Measurements from ENCODE around the gene CDK5. TPM values are rescaled to one million over a fixed set of nuclear protein-coding genes. Genes with fewer than 3 reads are reported as not detected.
A peak's percentile ranks its signal among the peaks of the same experiment; 100 is the strongest.
"Not testable (repeated sequence)": the region's sequence is repeated elsewhere in the genome, so short reads cannot be mapped to it uniquely, and the experiment has no call there.

Gene CDK5
- polyA plus RNA-seq, 4 donors: 15.8 to 19.0 (median 17.6) TPM

- no peak for DNase-seq (ENCODE audit: low read depth in 4 of 4, low spot score in 3 of 4)
Measured at GRCh38 chr7:151018421-151019129, 39.1 kb downstream of the CDK5 start.

DNA sequence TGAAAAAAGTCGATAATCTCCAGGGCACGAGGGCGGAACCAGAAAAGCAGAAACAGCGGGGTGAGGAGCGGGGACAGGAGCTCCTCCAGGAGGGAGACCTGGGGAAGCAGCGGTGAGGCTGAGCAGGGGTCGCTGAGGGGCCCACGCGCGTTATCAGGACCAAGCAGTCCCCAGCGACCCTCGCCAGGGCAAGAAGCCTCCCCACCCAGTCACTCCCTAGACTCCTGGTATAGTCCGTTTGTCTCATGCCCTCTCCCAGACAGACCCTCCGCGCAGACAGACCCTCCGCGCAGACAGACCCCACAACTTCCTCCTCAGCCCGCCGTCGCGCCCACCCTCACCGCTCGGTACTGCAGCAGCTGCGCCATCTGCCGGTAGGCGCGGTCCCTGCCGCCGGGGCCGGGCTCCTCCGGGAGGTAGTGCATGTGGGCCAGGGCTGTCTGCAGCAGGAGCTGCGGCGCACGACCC is 39.7 kb downstream of the CDK5 start:
- DNase-seq (ENCODE audit: low read depth in 4 of 4, low spot score in 3 of 4): no peak

DNA sequence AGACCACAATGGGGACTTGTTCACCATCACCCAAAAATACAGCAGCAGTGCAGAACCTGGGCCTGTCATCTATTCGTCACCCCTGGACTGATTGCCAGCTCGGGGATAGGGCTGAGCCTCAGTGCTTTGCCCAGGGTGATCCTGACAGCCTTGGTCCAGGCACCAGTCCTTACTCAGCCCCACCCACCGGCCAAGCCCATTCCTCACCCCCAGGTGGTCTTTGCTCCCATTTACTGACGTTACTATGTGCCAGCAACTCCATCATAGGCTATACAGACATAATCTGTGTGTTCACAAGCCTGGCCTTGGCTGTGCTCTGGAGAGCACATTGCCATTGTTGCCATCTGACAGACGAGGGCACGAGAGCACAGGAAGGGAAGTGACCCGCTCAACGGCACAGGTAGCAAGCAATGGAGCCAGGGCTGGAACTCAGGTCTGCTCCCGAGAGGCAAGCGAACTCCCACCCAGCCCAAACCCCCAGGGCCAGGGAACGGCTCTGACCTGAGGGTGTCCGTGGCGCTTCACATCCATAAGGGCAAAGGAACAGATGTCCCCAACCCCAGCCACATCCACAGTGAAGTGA is 40.2 kb downstream of the CDK5 start:
- no peak for DNase-seq (ENCODE audit: low read depth in 4 of 4, low spot score in 3 of 4)

DNA sequence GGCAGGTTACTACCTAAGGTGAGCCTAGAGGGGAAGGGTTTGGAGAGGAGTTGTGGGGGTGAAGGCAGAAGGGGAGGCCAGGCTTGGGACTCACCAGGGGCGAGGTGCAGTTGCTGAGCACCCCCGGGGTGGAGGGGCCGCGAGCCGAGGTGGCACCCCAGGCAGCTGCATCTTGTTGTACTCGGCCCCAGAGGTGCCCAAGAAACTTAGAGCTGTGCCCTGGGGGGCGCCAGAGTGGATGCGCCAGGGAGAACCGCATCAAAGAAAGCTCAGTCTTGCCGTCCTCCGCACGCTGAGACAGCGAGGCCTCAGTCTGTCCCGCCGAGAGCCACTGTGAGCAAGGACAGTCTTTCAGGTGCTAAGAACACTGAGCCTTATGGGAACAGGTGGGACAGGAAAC is 40.8 kb downstream of the CDK5 start:
- DNase-seq (ENCODE audit: low read depth in 4 of 4, low spot score in 3 of 4): no peak

GRCh38 chr7:151016505-151016904 is 41.2 kb downstream of the CDK5 start:
- DNase-seq (ENCODE audit: low read depth in 4 of 4, low spot score in 3 of 4): no peak

GRCh38 chr7:151015967-151016366 is 41.7 kb downstream of the CDK5 start:
- DNase-seq (ENCODE audit: low read depth in 4 of 4, low spot score in 3 of 4): no peak

GRCh38 chr7:151014950-151015349 is 42.7 kb downstream of the CDK5 start:
- DNase-seq (ENCODE audit: low read depth in 4 of 4, low spot score in 3 of 4): no peak

DNA sequence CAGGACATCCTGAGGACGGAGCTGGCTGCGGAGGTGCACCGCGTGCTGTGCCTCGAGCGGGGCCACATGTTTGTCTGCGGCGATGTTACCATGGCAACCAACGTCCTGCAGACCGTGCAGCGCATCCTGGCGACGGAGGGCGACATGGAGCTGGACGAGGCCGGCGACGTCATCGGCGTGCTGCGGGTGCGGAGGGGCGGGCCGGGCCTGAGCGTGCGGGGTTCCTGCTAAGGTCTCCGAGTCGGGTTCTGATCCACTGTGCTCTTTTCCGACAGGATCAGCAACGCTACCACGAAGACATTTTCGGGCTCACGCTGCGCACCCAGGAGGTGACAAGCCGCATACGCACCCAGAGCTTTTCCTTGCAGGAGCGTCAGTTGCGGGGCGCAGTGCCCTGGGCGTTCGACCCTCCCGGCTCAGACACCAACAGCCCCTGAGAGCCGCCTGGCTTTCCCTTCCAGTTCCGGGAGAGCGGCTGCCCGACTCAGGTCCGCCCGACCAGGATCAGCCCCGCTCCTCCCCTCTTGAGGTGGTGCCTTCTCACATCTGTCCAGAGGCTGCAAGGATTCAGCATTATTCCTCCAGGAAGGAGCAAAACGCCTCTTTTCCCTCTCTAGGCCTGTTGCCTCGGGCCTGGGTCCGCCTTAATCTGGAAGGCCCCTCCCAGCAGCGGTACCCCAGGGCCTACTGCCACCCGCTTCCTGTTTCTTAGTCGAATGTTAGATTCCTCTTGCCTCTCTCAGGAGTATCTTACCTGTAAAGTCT is 43.8 kb downstream of the CDK5 start:
- peak in 1 of 4 donors; percentile 74 for DNase-seq (ENCODE audit: low read depth in 4 of 4, low spot score in 3 of 4)

GRCh38 chr7:151013356-151013732 is 44.4 kb downstream of the CDK5 start:
- no peak for DNase-seq (ENCODE audit: low read depth in 4 of 4, low spot score in 3 of 4)

- no peak for DNase-seq (ENCODE audit: low read depth in 4 of 4, low spot score in 3 of 4)
Measured at GRCh38 chr7:151012911-151013347, 44.8 kb downstream of the CDK5 start.

DNA sequence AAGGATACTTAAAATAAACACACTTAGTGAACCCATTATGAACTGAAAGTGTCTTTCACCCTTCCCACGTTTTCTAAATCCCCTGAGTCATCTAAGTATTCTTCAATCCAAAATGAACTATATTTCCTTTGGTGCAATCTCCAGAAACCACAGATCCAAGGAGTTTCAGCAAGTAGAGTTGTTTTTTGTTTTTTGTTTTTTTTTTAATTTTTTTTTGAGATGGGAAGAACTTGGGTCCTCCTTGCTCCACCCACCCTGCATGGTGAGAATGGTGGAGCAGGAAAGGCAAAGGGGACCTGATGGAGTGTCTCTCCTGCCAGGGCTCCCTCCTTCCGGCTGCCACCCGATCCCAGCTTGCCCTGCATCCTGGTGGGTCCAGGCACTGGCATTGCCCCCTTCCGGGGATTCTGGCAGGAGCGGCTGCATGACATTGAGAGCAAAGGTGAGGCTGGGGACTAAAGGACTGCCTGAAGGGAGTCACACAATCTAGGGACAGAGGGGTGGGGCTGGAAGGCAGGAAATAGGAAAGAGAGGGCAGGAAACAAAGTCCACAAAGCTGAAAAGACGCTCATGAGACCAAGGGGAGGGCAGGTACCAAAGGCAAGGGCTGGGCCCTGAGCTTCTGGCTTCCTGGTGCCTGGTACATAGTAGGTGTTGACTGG is 45.5 kb downstream of the CDK5 start:
- no peak for DNase-seq (ENCODE audit: low read depth in 4 of 4, low spot score in 3 of 4)

GRCh38 chr7:151011616-151012015 is 46.1 kb downstream of the CDK5 start:
- not testable (repeated sequence) for DNase-seq (ENCODE audit: low read depth in 4 of 4, low spot score in 3 of 4)

GRCh38 chr7:151011097-151011409 is 46.6 kb downstream of the CDK5 start:
- no peak for DNase-seq (ENCODE audit: low read depth in 4 of 4, low spot score in 3 of 4)

DNA sequence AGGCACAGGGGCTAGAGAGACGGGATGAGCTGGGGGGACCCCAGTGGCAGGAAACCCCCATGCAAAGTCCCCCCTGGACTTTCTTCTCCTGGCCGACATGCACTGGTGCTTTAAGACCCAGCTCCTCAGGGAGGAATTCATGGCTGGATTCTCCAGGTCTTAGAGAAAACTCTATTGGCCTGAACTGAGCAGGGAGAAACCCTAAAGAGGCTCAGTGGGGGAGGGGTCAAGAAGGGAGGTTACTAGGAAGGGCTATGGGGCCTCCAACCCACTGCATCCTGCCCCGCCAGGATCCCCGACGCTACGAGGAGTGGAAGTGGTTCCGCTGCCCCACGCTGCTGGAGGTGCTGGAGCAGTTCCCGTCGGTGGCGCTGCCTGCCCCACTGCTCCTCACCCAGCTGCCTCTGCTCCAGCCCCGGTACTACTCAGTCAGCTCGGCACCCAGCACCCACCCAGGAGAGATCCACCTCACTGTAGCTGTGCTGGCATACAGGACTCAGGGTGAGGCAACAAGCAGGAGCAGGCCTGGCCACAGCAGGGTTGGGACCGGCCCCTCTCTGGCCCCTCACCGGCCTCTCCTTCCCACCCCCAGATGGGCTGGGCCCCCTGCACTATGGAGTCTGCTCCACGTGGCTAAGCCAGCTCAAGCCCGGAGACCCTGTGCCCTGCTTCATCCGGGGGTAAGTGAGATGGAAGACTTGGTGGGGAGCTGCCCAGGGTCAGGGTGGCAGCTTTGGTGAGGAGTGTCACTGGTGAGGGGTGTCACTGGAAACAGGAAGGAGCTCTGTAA is 47.2 kb downstream of the CDK5 start:
- no peak for DNase-seq (ENCODE audit: low read depth in 4 of 4, low spot score in 3 of 4)

DNA sequence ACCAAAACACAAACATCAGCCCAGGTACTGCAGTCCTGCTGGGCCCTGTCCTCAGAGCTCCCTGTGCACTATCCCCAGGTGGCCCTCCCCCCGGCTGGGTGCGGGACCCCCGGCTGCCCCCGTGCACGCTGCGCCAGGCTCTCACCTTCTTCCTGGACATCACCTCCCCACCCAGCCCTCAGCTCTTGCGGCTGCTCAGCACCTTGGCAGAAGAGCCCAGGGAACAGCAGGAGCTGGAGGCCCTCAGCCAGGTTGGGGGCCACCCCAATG is 47.7 kb downstream of the CDK5 start:
- DNase-seq (ENCODE audit: low read depth in 4 of 4, low spot score in 3 of 4): no peak

DNA sequence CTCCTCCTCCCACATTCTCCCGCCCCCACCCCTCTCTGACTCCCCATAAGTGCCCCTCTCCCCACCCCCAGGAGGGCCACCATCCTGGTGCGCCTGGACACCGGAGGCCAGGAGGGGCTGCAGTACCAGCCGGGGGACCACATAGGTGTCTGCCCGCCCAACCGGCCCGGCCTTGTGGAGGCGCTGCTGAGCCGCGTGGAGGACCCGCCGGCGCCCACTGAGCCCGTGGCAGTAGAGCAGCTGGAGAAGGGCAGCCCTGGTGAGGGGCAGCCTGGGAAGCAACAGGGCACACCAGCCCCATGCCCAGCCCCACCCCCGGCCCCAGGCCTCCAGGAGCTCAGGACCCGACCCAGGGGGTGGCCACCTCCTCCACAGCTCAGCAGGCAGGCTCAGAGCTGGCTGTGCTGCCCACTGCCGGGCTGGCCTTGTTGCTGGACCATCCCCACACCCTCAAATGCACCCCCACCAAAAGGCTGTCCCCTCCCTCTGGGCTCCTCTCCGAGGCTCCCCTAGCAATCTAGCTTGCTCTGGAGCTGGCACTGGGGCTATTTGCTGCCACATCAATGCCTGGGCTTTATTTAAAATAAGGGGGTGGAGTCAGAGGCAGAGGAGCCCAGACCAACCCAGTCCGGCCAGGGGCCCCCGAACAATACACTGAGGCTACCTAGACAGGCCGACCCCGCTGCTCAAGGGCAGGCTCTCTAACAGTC is 48.2 kb downstream of the CDK5 start:
- DNase-seq (ENCODE audit: low read depth in 4 of 4, low spot score in 3 of 4): no peak

DNA sequence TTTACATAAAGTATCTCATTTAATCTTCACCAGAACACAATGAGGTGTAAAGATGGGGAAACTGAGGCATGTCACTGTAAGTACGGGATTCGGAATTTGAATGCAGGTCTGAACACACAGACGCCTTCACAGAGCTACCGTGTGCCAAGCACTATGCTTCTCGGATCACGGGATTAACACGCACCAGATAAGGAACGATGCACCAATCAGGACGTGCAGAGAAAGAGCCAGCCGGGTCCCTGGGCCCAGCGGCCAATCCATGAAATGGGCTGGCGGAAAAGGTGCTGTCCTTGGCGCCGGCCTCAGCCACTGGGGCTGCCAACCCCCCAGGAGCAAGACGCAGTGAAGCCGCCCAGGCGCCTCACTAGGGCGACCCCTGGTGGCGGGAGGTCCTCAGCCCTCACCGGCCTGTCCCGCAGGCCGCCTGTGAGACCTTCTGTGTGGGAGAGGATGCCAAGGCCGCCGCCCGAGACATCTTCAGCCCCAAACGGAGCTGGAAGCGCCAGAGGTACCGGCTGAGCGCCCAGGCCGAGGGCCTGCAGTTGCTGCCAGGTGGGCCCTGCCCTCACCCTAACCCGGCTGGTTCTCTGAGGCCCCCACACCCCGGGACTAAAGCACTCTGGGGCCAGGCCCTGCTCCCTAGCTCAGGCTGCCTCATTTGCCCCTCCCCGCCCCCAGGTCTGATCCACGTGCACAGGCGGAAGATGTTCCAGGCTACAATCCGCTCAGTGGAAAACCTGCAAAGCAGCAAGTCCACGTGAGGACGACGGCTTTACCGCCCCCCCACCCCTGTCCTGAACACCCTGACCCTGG is 49.0 kb downstream of the CDK5 start:
- DNase-seq (ENCODE audit: low read depth in 4 of 4, low spot score in 3 of 4): no peak

GRCh38 chr7:151008143-151008510 is 49.6 kb downstream of the CDK5 start:
- DNase-seq (ENCODE audit: low read depth in 4 of 4, low spot score in 3 of 4): no peak

DNA sequence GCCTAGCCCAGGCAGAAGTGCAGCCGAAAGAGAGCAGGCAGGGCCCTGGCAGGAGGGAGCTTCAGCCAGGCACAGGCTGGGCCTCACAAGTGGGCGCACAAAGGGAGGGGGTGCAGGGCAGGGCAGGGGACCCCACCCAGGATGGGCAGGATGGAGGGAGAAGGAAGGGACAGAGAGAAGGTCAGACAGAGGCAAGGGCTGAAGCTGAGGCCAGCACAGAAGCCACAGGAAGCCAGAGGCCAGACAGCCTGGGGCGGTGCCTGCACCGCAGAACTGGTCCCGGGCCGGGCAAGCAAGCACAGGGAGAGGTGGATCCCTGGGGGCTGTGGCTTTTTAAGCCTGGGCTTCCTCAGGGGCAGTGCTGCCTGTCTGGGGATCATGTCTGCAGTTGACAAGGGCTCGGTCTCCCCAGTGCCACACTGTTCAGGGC is 50.2 kb downstream of the CDK5 start:
- DNase-seq (ENCODE audit: low read depth in 4 of 4, low spot score in 3 of 4): no peak
